ENCODE data around the gene AK3. TPM values are rescaled to one million over a fixed set of nuclear protein-coding genes. Genes with fewer than 3 reads are reported as not detected.
A peak's percentile ranks its signal among the peaks of the same experiment; 100 is the strongest.

Gene AK3
- total and polyA plus RNA-seq, 9 of the 15 experiments (the other 6 are each of a cell fraction or from before 2014, with no cell fraction given), result 12.2 to 78.6 (median 41.8) TPM

- TF ChIP-seq SRSF3 (IDR thresholded peaks at IDR 0.05; ENCODE audit: insufficient read depth, low read length), result no peak
- TF ChIP-seq STAG1 (CRISPR knock-in tag; IDR thresholded peaks at IDR 0.05; ENCODE audit: borderline replicate concordance), result no peak
- peak; percentile 73 for TF ChIP-seq SOX6 (IDR thresholded peaks at IDR 0.05)
- no peak for TF ChIP-seq RBM34 (IDR thresholded peaks at IDR 0.05; ENCODE audit: borderline replicate concordance, insufficient read depth, low read length)
- TF ChIP-seq ZNF24 (IDR thresholded peaks at IDR 0.05), result 0 out of 2 replicates have a peak, but pooled peaks have one; percentile 11
- no peak for TF ChIP-seq RCOR1 (IDR thresholded peaks at IDR 0.05; ENCODE audit: borderline replicate concordance in 1 of 2, low read depth in 2 of 2, low read length in 2 of 2)
- TF ChIP-seq L3MBTL2 (IDR thresholded peaks at IDR 0.05), result peak; percentile 80
- TF ChIP-seq ZKSCAN3 (CRISPR knock-in tag; IDR thresholded peaks at IDR 0.05), result no peak
- no peak for TF ChIP-seq HLTF (IDR thresholded peaks at IDR 0.05)
- TF ChIP-seq SMARCB1 (IDR thresholded peaks at IDR 0.05; ENCODE audit: insufficient read length, low read depth), result no peak
- TF ChIP-seq GATA2 (CRISPR knock-in tag; IDR thresholded peaks at IDR 0.05), result no peak
- no peak for TF ChIP-seq ZNF830 (CRISPR knock-in tag; IDR thresholded peaks at IDR 0.05)
- TF ChIP-seq ZNF12 (CRISPR knock-in tag; IDR thresholded peaks at IDR 0.05), result no peak
- TF ChIP-seq THRAP3 (IDR thresholded peaks at IDR 0.05; ENCODE audit: borderline replicate concordance), result no peak
- no peak for TF ChIP-seq RBM14 (IDR thresholded peaks at IDR 0.05; ENCODE audit: borderline replicate concordance, insufficient read depth, low read depth, low read length)
- TF ChIP-seq ZNF41 (CRISPR knock-in tag; conservative IDR thresholded peaks at IDR 0.05), result no peak
- TF ChIP-seq MED1 (CRISPR knock-in tag; IDR thresholded peaks at IDR 0.05; ENCODE audit: borderline replicate concordance), result no peak
- no peak for TF ChIP-seq ZNF263 (CRISPR knock-in tag; IDR thresholded peaks at IDR 0.05; ENCODE audit: borderline replicate concordance)
- no peak for TF ChIP-seq SMAD3 (CRISPR knock-in tag; conservative IDR thresholded peaks at IDR 0.05)
- TF ChIP-seq CHD2 (IDR thresholded peaks at IDR 0.05; ENCODE audit: low read depth, low read length), result no peak
- no peak for TF ChIP-seq EGR1 (conservative IDR thresholded peaks at IDR 0.05)
- no peak for TF ChIP-seq SMARCE1 (IDR thresholded peaks at IDR 0.05)
- TF ChIP-seq ZC3H11A (IDR thresholded peaks at IDR 0.05; ENCODE audit: low read depth, low read length), result no peak
- TF ChIP-seq MXD1 (CRISPR knock-in tag; IDR thresholded peaks at IDR 0.05; ENCODE audit: borderline replicate concordance, poor library complexity, severe bottlenecking), result no peak
- no peak for TF ChIP-seq SIRT6 (IDR thresholded peaks at IDR 0.05; ENCODE audit: low read depth, low read length)
- TF ChIP-seq RFX1 (IDR thresholded peaks at IDR 0.05), result no peak
- TF ChIP-seq ZNF717 (CRISPR knock-in tag; IDR thresholded peaks at IDR 0.05), result no peak
- no peak for TF ChIP-seq ELF4 (CRISPR knock-in tag; IDR thresholded peaks at IDR 0.05)
- TF ChIP-seq, protein P1, sequence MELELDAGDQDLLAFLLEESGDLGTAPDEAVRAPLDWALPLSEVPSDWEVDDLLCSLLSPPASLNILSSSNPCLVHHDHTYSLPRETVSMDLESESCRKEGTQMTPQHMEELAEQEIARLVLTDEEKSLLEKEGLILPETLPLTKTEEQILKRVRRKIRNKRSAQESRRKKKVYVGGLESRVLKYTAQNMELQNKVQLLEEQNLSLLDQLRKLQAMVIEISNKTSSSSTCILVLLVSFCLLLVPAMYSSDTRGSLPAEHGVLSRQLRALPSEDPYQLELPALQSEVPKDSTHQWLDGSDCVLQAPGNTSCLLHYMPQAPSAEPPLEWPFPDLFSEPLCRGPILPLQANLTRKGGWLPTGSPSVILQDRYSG (tag; conservative IDR thresholded peaks at IDR 0.05; ENCODE audit: low read depth), result no peak
- TF ChIP-seq C11orf30 (IDR thresholded peaks at IDR 0.05; ENCODE audit: low read depth), result peak; percentile 47
- TF ChIP-seq ELF2 (CRISPR knock-in tag; IDR thresholded peaks at IDR 0.05), result no peak
- TF ChIP-seq CGGBP1 (CRISPR knock-in tag; IDR thresholded peaks at IDR 0.05), result no peak
Observed at GRCh38 chr9:4679268-4680172, 61.5 kb downstream of the AK3 start, which contains the start of gene CDC37L1 (continued).

Measured in K562 (cell line).